HT1080 (cell line): ENCODE measurements around the gene ZNFX1. TPM values are rescaled to one million over a fixed set of nuclear protein-coding genes. Genes with fewer than 3 reads are reported as not detected.
"Not testable (repeated sequence)": the region's sequence is repeated elsewhere in the genome, so short reads cannot be mapped to it uniquely, and the experiment has no call there.

Experiments used
- DNase-seq: peaks from one replicate; pipeline ENCODE4 v3.0.0-alpha.2; 2015; ENCODE audit warnings: low read depth
- small RNA-seq: library from RNA; depleted of rRNA; stranded (forward); fragments of <200 nt; gene quantifications from one replicate; pipeline ENCODE3, GENCODE V24; 2014
- total RNA-seq: library from RNA; depleted of rRNA; stranded (reverse); fragments of >200 nt; shearing (Covaris generic); gene quantifications from 2 replicates; pipeline ENCODE4 v1.2.3, GENCODE V29; 2014; rRNA removed

ZNFX1 gene
- total RNA-seq, 1 experiment from 2014 or later = 37.4 TPM

GRCh38 chr20:49216991-49217578 is 60.8 kb downstream of the ZNFX1 start:
- DNase-seq = peak; percentile 85

- no peak for DNase-seq
Observed at GRCh38 chr20:49215232-49215631, 62.6 kb downstream of the ZNFX1 start.

GRCh38 chr20:49214571-49214970 is 63.3 kb downstream of the ZNFX1 start:
- DNase-seq = no peak

DNA sequence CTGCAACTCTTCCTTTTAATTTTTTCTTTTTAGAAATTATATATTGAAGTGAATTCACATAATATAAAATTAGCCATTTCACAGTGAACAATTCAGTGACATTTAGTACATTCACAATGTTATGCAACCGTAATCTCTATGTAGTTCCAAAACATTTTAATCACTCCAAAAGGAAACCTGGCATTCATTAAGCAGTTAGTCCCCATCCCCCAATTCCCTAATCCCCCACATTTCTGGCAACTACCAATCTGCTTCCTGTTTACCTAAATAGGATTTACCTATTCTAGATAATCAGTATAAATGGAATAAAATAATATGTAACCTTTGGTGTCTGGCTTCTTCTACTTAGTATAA is 67.1 kb downstream of the ZNFX1 start:
- DNase-seq = no peak

DNA sequence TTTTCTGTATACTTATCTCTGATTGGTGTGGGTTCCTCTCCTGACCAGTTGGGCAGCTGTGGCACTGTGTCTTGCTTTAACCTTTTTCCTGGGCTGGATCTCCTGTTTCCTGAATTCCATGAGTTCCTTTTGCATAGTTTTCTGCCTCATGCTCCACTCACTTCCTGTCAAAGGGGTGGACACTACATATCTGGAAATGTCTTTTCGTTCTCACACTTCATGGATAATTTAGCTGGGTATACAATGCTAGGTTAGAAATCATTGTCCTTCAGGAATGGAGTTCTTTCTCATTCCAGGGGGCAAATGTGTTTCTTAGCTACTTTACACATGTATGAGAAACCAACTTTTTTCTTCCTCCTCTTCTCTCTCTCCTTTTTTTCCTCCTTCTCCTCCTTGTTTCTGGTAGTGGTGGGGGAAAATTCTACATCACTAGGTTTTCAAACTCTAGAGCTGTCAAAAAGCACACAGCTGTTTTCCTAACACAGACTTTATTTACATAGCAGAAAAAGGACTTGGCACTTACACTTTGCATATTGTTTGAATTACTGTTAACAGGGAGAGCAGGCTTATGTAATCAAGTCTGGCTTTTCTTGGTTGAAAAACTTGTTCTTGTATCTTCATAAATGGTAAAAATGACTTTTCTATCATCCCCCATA is 67.6 kb downstream of the ZNFX1 start:
- peak; percentile 55 for DNase-seq

DNA sequence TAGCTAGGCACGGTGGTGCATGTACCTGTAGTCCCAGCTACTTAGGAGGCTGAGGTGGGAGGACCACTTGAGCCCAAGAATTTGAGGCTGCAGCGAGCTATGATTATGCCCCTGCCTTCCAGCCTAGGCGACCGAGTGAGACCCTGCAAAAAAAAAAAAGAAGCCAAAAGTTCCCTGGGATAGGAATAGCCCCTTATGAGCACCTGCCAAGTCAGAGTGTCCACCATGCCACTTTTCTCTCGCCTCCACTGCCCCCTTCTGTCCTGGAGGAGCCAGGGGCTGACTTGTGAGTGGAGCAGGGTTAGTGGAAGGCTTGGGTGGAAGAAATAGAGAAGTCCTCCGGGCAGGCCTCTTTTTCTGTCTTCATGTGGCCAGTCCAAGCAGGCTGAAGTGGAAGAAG is 70.8 kb downstream of the ZNFX1 start:
- no peak for DNase-seq

DNA sequence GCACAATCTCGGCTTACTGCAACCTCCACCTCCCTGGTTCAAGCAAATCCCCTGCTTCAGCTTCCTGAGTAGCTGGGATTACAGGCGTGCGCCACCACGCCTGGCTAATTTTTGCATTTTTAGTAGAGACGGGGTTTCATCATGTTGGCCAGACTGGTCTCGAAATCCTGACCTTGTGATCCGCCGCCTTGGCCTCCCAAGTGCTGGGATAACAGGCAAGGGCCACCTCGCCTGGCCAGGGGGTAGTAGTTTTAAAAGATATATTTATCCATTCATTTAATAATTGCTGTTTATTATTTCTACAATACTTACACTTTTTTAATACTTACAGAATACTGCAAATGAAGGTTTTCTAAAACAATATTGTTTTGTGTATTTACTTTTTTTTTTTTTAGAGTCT is 74.1 kb downstream of the ZNFX1 start:
- DNase-seq = no peak

- DNase-seq = no peak
Observed at GRCh38 chr20:49203011-49203410, 74.8 kb downstream of the ZNFX1 start.

DNA sequence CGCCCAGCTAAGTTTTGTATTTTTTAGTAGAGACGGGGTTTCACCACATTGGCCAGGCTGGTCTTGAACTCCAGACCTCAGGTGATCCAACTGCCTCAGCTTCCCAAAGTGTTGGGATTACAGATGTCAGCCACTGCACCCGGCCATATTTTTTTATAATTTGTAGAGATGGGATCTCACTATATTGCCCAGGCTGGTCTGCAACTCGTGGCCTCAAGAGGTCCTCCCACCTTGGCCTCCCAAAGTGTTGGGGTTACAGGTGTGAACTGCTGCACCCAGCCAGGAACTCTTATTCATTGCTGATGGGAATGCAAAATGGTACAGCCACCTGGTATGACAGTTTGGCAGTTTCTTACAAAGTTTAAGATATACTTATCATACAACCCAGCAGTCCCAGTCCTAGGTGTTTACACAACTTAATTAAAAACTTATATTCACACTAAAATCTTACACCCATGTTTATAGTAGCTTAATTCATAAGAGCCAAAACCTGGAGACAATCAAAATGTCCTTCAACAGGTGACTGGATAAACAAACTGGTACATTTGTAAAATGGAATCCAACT is 78.0 kb downstream of the ZNFX1 start:
- DNase-seq = no peak

DNA sequence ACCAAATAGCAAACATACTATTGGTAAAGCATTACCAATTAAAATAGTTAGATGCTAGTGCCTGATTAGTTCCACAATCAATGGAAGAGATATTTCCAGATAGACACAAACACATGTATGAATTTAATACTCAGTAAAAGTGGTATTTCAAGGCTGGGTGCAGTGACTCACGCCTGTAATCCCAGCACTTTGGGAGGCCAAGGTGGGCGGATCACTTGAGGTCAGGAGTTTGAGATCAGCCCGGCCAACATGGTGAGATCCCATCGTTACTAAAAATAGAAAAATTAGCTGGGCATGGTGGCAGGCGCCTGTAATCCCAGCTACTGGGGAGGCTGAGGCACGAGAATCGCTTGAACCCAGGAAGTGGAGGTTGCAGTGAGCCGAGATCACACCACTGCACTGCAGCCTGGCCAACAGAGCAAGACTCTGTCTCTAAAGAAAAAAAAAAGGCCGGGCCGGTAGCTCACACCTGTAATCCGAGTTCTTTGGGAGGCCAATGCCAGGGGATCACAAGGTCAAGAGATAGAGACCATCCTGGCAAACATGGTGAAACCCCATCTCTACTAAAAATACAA is 84.8 kb downstream of the ZNFX1 start:
- DNase-seq = not testable (repeated sequence)

Small RNAs within 50 kb of the gene (small RNA-seq; reads per million reads assigned to genes)
- gene SNORD12B = 19,131 reads per million, percentile 100 among the genes with 10 or more reads in this experiment
- gene SNORD12C = 6,802 reads per million, percentile 99 among the genes with 10 or more reads in this experiment

Other genes with a start within 250 kb of the ZNFX1 start
- gene CSE1L, start 231.7 kb downstream of the ZNFX1 start, total RNA-seq = 172 and 185 TPM in 2 replicates
- gene STAU1, start 89.7 kb downstream of the ZNFX1 start, total RNA-seq = 53.6 and 69.0 TPM in 2 replicates
- 61.9 and 68.6 TPM in 2 replicates for gene DDX27, start 58.6 kb downstream of the ZNFX1 start, total RNA-seq
- 0.02 TPM in 1 of 2 replicates, not detected in the other for gene KCNB1, start 204.6 kb upstream of the ZNFX1 start, total RNA-seq